Mammary epithelial cell (primary cell): ENCODE results near the gene SRRM4.

Experiments used
- CTCF ChIP-seq, 2 donors: IDR thresholded peaks in 1 of 2; conservative IDR thresholded peaks in 1 of 2; 2 replicates each; pipeline ENCODE4 v1.5.1; 2011 to 2012; ENCODE audit warnings: inconsistent platforms in 2 of 2, low read length in 2 of 2, mild to moderate bottlenecking in 2 of 2, control low read depth in 1 of 2, low read depth in 1 of 2; ENCODE audit not compliant: insufficient read depth in 1 of 2; ENCODE audit errors: extremely low read depth in 1 of 2
- EZH2 ChIP-seq: IDR thresholded peaks from 2 replicates; pipeline ENCODE4 v1.6.1; 2012; ENCODE audit warnings: low read length, inconsistent platforms, borderline replicate concordance

GRCh38 chr12:119117936-119118335 lies 136.6 kb downstream of the SRRM4 start:
- TF ChIP-seq CTCF (conservative IDR thresholded peaks at IDR 0.05 in 1 of 2, IDR thresholded peaks at IDR 0.05 in 1 of 2; ENCODE audit: extremely low read depth in 1 of 2, insufficient read depth in 1 of 2, low read depth in 1 of 2, low read length in 2 of 2) (no peak), EZH2 (no peak)
